GM18526 (cell line): Measurements from ENCODE around the gene TLX3.

ENCODE experiments used
- POLR2A ChIP-seq: IDR thresholded peaks from 3 replicates; pipeline ENCODE4 v1.6.1; 2011; ENCODE audit not compliant: insufficient read length; ENCODE audit errors: extremely low read depth

The TLX3 gene

DNA sequence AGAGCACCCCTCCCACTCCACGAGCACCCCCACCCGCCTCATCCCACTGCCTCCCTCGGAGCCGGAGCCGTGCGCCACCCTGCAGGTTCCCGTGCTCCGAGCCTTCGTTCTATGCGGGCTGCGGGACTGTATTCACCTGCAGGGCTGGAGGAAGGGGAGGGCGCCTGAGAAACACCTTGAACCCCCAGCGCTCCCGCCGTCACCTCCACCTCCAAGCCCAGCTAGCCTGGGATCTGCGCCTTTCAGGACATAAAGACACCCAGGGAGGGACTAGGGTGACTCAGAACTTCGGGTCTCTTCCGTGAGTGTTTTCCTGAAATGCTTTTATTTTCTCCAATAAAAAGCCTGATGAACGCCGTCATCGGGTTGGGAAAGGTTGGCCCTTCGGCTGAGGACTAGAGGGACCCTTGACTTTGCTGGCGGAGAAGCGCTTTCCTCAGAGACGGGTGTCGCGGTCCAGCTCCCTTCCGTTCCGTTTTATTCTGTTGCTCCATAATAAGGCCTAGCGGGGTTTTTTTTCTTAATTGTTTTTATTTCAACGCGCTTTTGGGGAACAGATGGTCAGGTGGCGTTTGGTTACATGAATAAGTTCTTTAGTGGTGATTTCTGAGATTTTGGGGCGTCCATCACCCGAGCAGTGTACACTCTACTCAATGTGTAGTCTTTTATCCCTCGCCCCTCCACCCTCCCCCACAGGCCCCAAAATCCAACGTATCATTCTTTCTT, 4.6 kb downstream of the TLX3 start:
- no peak for TF ChIP-seq POLR2A

DNA sequence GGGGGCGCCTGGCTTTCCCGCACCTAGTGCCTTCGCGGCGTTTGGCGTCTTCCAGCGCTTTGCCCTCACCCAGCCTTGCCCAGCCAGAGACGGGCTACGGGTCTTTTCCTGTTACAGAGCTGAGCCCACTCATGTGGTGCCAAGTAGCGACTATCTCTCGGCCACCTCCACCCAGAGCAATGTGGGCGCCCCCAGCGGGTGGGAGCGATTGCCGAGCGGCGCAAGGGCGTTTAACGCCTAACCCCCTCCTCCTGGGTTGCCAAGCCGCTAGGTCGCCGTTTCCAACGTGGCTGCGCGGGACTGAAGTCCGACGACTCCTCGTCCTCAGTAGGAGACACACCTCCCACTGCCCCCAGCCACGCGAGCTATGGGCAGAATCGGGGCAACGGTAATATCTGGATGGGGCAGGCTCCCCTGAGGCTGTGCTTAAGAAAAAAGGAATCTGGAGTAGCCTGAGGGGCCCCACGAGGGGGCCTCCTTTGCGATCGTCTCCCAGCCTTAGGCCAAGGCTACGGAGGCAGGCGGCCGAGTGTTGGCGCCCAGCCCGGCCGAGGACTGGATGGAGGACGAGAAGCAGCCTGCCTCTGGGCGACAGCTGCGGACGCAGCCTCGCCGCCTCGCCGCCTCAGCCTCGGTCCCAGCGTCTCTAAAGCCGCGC, 5.8 kb downstream of the TLX3 start:
- no peak for TF ChIP-seq POLR2A

DNA sequence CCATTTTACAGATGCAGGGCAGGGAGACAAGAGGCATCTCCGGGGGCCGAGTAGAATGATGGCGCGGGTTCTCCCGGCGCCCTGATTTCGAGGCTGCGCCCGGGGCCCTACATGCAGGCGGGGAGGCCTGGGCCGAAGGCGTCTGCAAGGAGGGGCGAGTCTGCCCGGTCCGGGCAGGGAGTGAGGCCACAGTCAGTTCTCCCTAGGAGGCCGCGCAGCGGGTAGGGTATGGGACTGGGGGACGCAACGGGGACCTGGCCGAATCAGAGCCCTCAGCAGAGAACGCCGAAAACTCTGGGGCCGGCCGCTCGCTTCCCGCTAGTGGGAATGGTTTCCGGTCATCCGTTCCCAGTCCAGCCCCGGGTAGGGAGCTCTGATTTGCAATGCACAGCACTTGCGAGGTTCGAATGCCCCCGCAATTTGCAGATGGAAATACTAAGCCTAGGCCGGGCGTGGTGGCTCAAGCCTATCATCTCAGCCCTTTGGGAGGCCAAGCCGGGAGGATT, 6.4 kb downstream of the TLX3 start:
- no peak for TF ChIP-seq POLR2A

DNA sequence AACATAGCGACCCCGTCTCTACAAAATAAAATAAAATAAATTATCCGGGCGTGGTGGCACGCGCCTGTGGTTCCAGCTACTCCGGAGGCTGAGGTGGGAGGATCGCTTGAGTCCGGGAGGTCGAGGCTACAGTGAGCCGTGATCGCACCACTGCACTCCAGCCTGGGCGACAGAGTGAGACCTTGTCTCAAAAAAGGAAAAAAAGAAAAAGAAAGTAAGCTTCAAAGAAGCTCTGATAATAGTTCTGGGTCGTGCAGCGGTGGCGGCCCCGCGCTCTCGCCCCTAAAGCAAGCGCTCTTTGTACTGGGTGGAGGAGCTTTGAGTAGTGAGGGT, 6.8 kb downstream of the TLX3 start:
- no peak for TF ChIP-seq POLR2A

DNA sequence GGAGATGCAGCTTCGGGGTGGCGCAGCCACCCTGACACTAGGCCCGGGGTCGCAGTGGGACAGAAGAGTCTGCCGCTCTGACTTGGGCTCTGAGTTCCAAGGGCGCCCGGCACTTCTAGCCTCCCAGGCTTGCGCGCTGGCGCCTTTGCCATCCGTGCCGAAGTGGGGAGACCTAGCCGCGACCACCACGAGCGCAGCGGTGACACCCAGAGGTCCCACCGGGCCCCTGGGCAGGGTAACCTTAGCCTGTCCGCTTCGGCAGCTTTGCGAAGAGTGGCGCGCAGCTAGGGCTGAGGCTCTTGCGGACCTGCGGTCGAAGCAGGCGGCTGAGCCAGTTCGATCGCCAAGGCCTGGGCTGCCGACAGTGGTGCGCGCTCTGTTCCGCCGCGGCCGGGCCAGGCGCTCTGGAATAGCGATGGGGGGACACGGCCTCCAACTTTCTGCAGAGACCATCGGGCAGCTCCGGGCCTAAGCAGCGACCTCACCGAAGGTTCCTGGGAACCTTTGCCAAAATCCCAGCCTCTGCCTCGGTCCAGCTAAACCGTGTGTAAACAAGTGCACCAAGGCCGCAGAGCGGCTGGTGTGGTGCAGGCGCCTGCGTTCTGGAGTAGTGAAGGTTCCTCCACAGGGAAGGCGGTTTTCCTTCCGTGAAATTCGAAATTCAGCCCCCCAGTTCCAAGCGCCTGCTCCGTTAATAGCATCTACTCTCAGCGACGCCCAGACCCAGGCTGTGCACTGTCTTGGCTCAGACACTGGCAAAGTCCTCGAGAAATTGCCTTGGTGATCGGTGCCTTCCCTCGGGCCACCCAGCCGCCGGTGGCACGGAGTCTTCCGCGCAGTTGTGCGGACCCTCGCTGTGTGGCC, 7.4 kb downstream of the TLX3 start:
- TF ChIP-seq POLR2A: no peak

DNA sequence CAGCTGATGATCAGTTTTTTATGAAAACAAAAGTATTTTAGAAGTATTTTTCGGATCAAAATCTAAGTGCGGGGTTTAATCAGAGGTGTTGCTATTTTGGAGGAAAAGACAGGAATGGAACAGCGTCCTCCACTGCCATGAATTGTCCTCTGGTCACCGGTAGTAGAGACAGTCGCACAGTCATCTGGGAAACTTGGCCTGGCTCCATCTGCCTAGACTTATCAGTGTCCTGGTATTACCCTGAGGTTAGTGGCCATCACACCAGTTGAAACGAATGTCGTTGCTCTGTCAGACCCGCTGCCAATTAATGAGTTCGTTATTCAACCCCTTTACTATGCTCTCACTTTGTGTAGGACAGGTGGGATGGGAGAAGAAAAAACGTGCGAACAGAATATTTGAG, 8.2 kb downstream of the TLX3 start:
- no peak for TF ChIP-seq POLR2A

DNA sequence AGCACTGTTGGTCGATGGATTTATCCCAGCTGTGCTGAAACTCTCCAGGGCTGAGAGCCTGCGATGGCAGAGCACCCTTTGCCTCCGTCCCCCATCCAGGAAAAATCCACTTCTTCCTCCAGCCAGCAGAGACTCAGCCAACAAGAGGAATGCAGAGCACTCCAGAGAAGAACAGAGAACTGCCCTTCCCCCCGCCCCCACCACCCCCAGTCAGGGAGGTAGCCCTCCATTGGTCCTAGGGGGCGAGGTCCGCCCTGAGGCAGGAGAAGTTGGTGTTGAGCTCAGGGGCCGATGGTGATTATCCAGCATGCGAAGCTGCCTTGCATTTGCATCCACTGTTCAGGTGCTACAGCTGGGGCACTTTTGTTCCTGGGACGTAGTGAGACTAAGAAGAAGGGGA, 9.0 kb downstream of the TLX3 start:
- TF ChIP-seq POLR2A: no peak

DNA sequence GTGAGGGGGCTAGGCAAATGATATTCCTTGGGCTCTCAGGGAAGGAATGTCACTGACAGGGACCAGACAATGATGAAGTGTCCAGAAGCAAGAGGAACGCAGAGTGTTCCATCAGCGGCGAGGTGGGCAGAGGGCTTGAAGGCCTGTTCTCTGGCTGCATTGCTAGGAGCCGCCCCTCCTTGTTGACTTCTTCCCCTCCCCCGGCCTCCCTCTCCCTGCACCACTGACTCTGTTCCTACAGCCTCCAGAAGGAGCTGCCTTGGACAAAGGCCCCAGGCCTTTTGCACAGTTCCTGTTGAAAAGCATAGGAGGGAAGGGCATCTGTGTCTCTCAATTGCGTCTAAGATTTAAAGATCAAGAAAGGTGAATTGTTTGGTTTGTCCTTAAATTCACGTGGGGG, 12.4 kb downstream of the TLX3 start:
- TF ChIP-seq POLR2A: no peak

DNA sequence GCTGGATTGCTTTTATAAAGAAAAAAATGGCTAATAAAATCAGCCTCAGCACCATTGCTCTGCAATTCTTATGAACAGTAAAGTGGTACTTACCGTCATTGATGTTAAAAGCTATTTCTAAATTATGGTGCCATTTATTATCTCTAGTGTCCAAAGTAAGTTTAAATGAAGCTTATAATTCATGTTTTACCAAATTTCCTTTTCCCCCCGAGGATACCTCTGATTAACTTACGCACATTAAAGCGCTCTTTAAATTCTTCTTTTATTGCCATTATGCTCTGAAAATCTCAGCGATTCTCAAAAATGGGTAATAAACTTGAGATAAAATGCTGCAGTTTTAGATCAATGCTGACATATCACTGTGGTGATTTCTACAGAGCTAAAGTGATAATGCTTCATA, 13.5 kb downstream of the TLX3 start:
- no peak for TF ChIP-seq POLR2A

DNA sequence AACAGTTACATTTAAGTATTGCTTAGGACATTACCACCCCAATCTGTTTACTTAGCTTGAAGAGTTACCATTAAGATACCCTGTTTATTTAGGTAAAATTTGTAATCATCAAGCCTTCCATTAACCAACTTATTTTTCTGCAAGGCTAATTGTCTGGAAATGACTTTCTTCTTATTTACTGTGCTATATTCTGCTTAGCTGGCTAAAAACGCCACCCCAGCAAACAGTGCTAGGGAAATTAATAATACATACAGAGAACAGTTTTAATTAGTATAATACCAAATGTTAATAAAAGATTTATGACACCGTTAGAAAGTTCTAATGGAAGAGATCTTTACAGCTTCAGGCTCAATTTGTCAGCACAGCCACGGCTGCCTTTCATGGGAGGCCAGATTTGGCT, 14.0 kb downstream of the TLX3 start:
- no peak for TF ChIP-seq POLR2A

DNA sequence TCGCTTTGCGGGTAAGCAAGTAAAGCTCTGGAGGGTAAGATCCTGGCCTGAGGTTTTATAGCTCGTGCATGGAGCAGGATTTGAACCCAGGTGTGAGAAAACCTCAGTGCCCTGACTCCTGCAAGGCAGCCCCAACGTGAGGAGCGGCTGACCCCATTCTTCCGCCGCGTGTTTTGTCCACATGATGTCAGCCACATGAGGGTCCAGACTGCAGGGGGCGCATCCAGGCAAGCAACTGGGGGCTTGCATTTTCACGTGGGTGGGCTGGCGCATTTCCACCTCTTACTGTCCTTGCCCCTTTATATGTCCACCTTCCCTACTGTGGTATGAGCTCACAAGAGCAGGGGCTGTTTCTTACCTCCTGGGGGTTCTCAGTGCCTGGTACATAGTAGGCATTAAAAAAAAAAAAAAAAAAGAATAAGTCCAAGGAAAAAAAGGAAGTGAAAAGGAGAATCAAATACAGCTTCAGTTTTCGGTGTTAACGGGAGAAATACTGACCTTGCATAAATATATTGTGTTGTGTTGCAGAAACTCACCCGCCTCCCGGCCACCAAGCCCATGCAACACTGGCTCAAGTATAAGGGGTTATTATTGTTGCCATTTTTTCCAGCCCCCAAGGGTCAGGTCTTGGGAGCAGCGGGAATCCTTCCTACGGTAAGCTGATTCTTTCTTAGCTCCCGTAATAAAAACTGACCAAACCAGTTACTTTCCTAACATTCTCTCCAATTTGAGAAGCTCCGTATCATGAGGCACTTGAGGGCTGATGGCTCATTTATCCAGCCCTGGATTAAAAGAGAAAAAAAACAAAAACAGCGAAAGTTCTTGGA, 15.0 kb downstream of the TLX3 start:
- no peak for TF ChIP-seq POLR2A

DNA sequence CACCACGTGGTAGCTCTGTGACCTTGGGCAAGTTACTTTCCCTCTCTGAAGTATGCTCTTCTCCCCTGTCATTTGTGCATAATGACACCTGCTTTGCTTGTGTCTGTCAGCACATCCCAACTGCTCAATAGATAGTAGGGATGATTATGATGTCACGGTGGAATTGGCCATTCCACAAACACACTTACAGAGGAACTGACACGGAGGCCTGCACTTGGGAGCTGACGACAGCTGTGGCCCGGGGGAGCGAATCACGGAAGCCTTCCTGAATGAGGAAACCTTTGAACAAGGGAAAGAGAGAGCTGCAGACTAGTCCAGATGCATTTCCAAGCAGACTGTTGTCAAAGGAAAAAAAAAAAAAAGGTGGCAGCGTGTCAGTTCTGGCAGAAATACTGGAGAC, 21.0 kb downstream of the TLX3 start:
- TF ChIP-seq POLR2A: no peak

DNA sequence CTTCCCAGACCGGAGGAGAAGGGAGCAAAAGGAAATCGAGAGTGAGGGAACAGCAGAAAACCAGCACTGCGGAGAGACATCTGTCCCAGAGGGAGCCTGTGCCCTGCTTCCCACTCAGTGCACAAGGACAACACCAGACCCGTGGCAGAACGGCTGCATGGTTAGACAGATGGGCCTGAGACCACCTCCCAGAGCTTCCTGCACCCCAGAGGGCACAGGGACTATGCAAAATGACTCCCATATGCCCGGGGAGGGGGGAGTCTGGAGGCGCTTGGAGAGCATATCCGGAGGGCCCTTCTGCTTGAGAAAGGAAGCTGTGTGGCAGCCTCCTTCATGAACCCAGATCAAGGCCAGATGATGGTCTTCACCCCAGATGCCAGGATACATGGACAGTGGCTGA, 26.6 kb downstream of the TLX3 start:
- TF ChIP-seq POLR2A: no peak

DNA sequence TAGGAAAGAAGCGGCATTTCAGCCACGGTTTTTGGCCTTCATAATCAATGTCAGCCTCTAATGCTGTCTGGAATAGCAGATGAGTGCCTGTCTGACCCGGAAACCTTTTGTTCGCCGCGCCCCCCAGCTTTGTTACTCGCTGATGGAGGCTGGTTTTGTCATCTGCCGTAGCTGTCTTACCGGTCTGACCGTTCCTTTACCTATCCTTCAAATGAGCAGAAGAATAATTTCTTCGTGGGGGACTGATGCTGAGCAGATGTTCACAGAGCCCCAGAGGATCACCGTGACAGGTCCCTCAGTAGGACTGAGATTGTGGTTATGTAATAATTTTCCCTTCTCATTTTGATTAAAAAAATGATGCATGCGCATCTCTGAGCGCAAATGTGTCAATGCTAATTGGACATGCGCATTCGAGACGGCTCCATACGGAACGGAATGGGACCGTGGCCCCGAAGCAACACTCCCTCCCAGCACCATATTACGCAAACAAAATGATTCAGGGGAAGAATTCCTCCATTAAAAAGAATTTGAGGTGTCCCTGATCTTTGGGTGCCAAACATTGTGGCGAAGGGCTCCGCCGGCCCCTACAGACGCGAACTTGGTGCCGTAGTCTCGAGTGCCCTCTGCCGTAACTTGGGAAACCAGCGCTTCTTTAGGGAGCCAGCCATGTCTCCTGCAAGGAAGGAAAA, 27.6 kb downstream of the TLX3 start:
- no peak for TF ChIP-seq POLR2A

DNA sequence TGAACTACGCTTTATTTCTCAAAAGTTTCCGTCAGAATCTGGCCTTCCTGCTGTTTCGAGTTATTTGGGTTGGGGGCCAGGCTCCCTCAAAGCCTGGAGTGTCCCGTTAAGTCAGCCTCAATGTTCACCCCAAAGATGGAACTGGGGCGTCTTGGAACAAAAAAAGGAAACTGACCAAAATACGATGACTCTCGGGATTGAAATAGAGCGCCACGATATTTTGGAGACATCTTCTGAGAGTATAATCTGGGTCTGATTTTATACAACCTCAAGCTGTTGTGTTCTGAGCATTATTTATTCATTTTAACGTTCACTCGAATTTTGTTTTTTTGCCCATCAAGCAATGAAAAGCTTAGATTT, 28.1 kb downstream of the TLX3 start:
- TF ChIP-seq POLR2A: no peak
